Activated CD4-positive, alpha-beta memory T cell treated with anti-CD3 and anti-CD28 coated beads for 36 hours (primary cell): ENCODE results near the gene AKIP1. TPM values are rescaled to one million over a fixed set of nuclear protein-coding genes. Genes with fewer than 3 reads are reported as not detected.
"Not testable (repeated sequence)": the region's sequence is repeated elsewhere in the genome, so short reads cannot be mapped to it uniquely, and the experiment has no call there.

Experiments used
- CTCF ChIA-PET: fragments of 350-600 bp; sonication (Branson Sonifier 250); formaldehyde crosslinking; loops from one replicate; lab custom pipeline; 2021; ENCODE audit warnings: antibody characterized with exemption, inconsistent platforms; lab: Charles Lee
- POLR2A ChIA-PET: fragments of 350-600 bp; sonication (Branson Sonifier 250); formaldehyde crosslinking; loops from one replicate; lab custom pipeline; 2021; ENCODE audit warnings: antibody characterized with exemption; lab: Charles Lee
- DNase-seq: peaks from one replicate; pipeline ENCODE4 v3.0.0-alpha.2; 2020
- H3K27ac Mint-ChIP-seq: one replicate; pipeline ENCODE4 v1.8.0; 2021; ENCODE audit warnings: mixed read lengths
- H3K27me3 Mint-ChIP-seq: one replicate; pipeline ENCODE4 v1.8.0; 2021; ENCODE audit warnings: mixed read lengths
- H3K36me3 Mint-ChIP-seq: one replicate; pipeline ENCODE4 v1.8.0; 2021; ENCODE audit warnings: mixed read lengths
- H3K4me1 Mint-ChIP-seq: one replicate; pipeline ENCODE4 v1.8.0; 2021; ENCODE audit warnings: low read depth, mixed read lengths
- H3K4me3 Mint-ChIP-seq: one replicate; pipeline ENCODE4 v1.8.0; 2021; ENCODE audit warnings: mild to moderate bottlenecking, mixed read lengths
- H3K9me3 Mint-ChIP-seq: one replicate; pipeline ENCODE4 v1.8.0; 2021; ENCODE audit warnings: mixed read lengths
- intact Hi-C: fragments of 100-400 bp; cut with micrococcal nuclease; formaldehyde crosslinking; loops from one replicate; pipeline ENCODE4 v1.15.1; 2023
- total RNA-seq, 2 experiments: library from RNA; stranded (reverse); gene quantifications; one replicate each; pipeline ENCODE4 v1.2.3, GENCODE V29; 2021

AKIP1 gene
- total RNA-seq, 2 experiments from 2014 or later = 37.9 to 39.9 TPM

DNA sequence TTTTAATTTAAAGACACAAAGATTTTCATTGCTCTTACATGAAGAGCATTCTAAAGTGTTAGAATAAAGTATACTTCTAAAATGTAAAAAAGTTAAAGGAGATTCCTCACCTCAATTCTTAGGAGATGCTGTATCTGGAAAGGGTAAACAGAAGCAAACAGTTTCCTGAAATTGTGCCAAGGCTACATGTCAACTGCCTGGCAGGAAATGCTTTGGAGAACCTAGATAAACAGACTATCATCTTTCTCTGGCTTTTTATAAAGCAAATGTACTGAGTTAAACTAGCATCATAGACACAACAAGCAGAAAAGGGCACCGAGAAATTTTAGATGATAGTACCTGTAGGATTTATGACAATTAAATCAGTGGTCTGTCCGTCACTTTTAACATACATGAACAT is 24.7 kb upstream of the AKIP1 start:
- Mint-ChIP-seq H3K36me3 (no peaks in the 10 kb centered on the region), H3K4me1 (no peaks in the 10 kb centered on the region), H3K4me3 (no peak overlapping the region), H3K27ac (no peak overlapping the region), H3K27me3 (peaks cover 17% of the 10 kb centered on the region), H3K9me3 (peaks cover 11% of the 10 kb centered on the region)
- DNase-seq = no peak
- intact Hi-C loops = no loop called here
- ChIA-PET CTCF (no interaction called here), POLR2A (no interaction called here)

DNA sequence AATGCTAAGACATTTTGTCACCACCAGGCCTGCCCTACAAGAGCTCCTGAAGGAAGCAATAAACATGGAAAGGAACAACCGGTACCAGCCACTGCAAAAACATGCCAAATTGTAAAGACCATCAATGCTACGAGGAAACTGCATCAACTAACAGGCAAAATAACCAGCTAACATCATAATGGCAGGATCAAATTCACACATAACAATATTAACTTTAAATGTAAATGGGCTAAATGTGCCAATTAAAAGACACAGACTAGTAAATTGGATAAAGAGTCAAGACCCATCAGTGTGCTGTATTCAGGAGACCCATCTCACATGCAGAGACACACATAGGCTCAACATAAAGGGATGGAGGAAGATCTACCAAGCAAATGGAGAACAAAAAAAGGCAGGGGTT is 19.8 kb upstream of the AKIP1 start:
- POLR2A ChIA-PET, H3K4me3 Mint-ChIP-seq, H3K27ac Mint-ChIP-seq, DNase-seq, intact Hi-C loops, H3K36me3 Mint-ChIP-seq, CTCF ChIA-PET, H3K4me1 Mint-ChIP-seq: not testable (repeated sequence)
- H3K27me3 Mint-ChIP-seq = peaks cover 17% of the 10 kb centered on the region
- peaks cover 12% of the 10 kb centered on the region for H3K9me3 Mint-ChIP-seq

DNA sequence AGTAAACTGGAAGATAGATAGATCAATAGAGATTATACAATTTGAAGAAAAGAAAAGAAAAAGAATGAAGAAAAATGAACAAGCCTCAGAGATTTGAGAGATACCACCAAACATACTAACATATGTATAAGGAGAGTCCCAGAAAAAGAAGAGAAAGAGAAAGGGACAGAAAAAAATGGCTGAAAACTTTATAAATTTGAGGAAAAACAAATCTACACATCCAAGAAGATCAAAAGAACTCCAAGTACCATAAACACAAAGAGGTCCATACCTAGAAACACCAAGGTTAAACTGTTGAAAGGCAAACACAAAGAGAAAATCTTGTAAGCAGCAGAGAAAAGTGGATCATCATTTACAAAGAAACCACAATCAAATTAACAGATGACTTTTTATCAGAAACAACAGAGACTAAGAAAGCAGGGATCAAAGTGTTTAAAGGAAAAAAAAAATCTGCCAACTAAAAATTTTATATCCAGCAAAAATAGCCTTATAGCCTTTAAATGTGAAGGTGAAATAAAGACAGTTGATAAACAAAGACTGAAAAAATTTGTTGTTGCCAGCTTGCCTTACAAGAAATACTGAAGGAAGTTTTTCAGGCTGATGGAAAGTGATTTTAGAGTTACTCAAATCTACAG is 11.8 kb upstream of the AKIP1 start:
- ChIA-PET CTCF (no interaction called here), POLR2A (no interaction called here)
- Mint-ChIP-seq H3K4me3 (no peak overlapping the region), H3K4me1 (no peaks in the 10 kb centered on the region), H3K27me3 (peaks cover 3% of the 10 kb centered on the region), H3K27ac (no peak overlapping the region), H3K9me3 (peaks cover 28% of the 10 kb centered on the region), H3K36me3 (peaks cover 6% of the 10 kb centered on the region)
- DNase-seq = no peak
- intact Hi-C loops = no loop called here

DNA sequence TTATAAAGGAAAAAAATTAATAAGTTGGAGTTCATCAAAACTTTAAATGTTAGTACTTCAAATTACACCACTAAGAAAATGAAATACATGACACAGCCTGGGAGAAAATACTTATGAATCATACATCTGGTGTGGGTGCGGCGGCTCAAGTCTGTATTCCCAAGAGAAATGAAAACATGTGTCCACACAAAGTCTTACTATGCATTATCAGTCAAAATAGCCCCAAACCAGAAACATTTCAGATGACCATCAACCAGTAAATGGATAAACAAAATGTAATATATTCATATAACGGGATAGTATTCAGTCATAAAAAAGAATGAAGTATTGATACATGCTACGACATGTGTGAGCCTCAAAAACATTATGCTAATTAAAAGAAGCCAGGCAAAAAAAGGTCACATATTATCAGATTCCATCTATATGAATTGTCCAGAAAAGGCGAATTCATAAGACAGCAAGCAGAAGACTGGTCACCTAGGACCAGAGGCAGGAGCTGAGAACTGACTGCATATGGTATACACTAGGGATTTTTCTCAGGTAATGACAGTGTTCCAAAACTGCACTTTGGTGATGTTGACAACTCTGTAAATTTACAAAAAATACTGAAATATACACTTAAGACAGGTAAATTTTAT is 5.3 kb upstream of the AKIP1 start:
- CTCF ChIA-PET = no interaction called here
- Mint-ChIP-seq H3K27me3 (peaks cover 3% of the 10 kb centered on the region), H3K4me1 (peaks cover 29% of the 10 kb centered on the region), H3K27ac (no peak overlapping the region), H3K4me3 (no peak overlapping the region), H3K9me3 (peaks cover 7% of the 10 kb centered on the region), H3K36me3 (no peaks in the 10 kb centered on the region)
- no peak for DNase-seq
- intact Hi-C loops = no loop called here
- POLR2A ChIA-PET = interaction anchor here (0.6 kb wide), 1 partner anchor 251 kb away, joined by 4 read pairs; no protein-coding TSS in a partner anchor

DNA sequence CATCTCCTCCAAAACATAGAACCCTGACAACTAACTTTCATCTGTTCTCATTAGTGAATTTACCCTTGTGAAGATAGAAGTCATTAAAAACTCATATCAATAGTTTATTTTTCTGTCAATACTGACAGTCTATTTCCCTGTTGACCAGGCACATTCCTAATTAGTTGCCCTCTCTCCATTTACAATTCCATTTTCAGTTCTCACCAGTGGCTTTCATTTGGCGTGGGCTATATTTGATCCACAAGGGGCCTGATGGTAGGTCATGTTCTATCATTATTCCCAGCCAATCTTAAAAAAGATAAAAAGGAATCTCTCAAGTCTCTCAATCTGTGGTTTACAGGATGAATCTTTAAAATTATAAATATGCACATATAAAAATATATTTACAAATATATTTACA is 3.9 kb upstream of the AKIP1 start:
- H3K36me3 Mint-ChIP-seq = no peaks in the 10 kb centered on the region
- peaks cover 29% of the 10 kb centered on the region for H3K4me1 Mint-ChIP-seq
- CTCF ChIA-PET = no interaction called here
- DNase-seq = no peak
- no peaks in the 10 kb centered on the region for H3K27me3 Mint-ChIP-seq
- intact Hi-C loops = no loop called here
- no peak overlapping the region for H3K4me3 Mint-ChIP-seq
- POLR2A ChIA-PET = no interaction called here
- H3K9me3 Mint-ChIP-seq = peaks cover 2% of the 10 kb centered on the region
- H3K27ac Mint-ChIP-seq = no peak overlapping the region

DNA sequence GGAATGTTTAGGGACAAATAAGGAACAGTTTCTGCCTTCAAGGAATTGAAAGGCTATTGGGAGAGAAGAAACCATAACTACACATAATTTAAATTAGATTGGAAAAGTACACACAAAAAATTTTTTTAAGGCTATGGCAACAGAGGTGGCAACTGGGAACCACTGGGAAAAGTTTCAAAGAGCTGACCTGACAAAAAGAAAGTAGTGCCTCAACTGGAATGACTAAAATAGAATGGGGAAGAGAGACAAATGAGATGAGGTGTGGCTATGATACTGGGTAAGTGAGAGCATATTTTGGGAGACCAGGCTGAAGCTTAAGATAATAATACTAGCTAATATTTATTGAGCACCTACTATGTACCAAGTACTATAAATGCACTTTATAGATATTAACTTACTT is 2.9 kb upstream of the AKIP1 start:
- H3K9me3 Mint-ChIP-seq = no peaks in the 10 kb centered on the region
- H3K27me3 Mint-ChIP-seq = no peaks in the 10 kb centered on the region
- intact Hi-C loops = no loop called here
- CTCF ChIA-PET = interaction anchor here (0.7 to 1.0 kb wide), 2 partner anchors 41 to 94 kb away, joined by 4 read pairs; no protein-coding TSS in a partner anchor
- peaks cover 33% of the 10 kb centered on the region for H3K4me1 Mint-ChIP-seq
- DNase-seq = no peak
- H3K27ac Mint-ChIP-seq = no peak overlapping the region
- no peaks in the 10 kb centered on the region for H3K36me3 Mint-ChIP-seq
- POLR2A ChIA-PET = no interaction called here
- H3K4me3 Mint-ChIP-seq = no peak overlapping the region

DNA sequence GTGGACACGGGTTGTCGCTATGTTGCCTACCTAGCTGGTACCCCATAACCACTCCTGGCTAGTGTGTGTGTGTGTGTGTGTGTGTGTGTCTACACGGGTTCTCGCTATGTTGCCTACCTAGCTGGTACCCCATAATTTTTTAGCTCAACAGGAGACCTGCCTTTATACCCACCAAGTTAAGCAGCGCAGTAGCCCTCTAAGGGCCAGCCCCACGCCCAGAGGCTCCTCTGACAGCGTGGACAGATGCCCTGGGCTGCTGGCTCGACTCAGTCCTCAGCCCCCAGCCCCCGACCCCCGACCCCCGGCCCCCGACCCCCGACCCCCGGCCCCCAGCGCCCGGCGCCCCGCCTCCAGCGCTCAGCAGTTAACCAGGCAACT is 351 bp upstream of the AKIP1 start:
- Mint-ChIP-seq H3K4me1 (peaks cover 46% of the 10 kb centered on the region), H3K4me3 (peak overlapping the region; percentile 94), H3K36me3 (peaks cover 6% of the 10 kb centered on the region), H3K9me3 (no peaks in the 10 kb centered on the region), H3K27ac (peak overlapping the region; percentile 18), H3K27me3 (no peaks in the 10 kb centered on the region)
- intact Hi-C loops = loop anchor here (1.0 to 5.0 kb wide), 8 partner anchors 54 to 656 kb away; partner anchors contain the start of gene TMEM9B
- ChIA-PET CTCF (interaction anchor here (1.0 to 5.1 kb wide), 2 partner anchors 49 kb away, joined by 3 to 62 read pairs; no protein-coding TSS in a partner anchor), POLR2A (interaction anchor here (0.6 to 3.3 kb wide), 2 partner anchors 43 to 54 kb away, joined by 3 to 9 read pairs; partner anchors contain the start of gene TMEM9B)
- DNase-seq = no peak

DNA sequence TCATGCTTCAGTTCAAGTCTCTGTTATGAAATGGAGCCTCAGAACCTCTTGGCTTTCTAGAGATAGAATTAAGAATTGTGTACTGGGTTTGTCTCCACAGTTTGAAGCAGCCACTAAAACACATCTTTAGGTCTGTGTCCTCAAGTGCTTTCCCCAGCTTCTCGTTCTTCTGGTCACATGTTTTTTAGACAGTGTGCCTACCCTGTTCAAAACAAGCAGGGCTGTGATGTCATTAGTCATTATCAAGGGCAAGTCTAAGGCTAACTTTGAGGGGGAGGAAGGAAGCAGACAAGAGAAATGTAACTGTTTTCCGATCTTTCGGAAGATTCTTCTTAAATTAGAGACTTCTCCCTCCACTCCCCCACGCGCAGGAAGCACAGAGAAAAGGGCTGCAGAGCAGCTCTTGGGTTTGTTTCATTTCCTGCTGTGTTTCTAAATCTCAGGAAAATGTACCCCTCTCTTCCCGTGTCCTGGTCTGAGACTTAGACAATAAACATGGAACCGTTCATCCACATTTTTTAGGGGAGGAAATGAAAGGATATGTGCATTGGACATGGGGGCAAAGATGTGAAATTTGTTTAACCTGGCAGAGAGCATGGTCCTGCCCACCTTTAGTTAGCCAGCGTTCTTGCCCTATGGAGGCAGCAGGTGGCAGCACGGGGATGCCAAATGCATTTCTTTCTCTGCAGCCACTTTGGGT is 3.1 kb downstream of the AKIP1 start:
- H3K36me3 Mint-ChIP-seq = peaks cover 27% of the 10 kb centered on the region
- H3K27ac Mint-ChIP-seq = peak overlapping the region; percentile 77
- ChIA-PET CTCF (interaction anchor here (0.7 to 5.1 kb wide), 12 partner anchors 10 to 231 kb away, joined by 3 to 62 read pairs (median 6); partner anchors contain the start of genes RPL27A and TRIM66), POLR2A (interaction anchor here (2.0 kb wide), 1 partner anchor 50 kb away, joined by 9 read pairs; the partner anchor contains the start of gene TMEM9B)
- H3K9me3 Mint-ChIP-seq = no peaks in the 10 kb centered on the region
- peak overlapping the region; percentile 64 for H3K4me3 Mint-ChIP-seq
- peaks cover 28% of the 10 kb centered on the region for H3K4me1 Mint-ChIP-seq
- intact Hi-C loops = loop anchor here (1.0 to 5.0 kb wide), 7 partner anchors 45 to 593 kb away; no protein-coding TSS in a partner anchor
- DNase-seq = peak; percentile 53
- no peaks in the 10 kb centered on the region for H3K27me3 Mint-ChIP-seq

DNA sequence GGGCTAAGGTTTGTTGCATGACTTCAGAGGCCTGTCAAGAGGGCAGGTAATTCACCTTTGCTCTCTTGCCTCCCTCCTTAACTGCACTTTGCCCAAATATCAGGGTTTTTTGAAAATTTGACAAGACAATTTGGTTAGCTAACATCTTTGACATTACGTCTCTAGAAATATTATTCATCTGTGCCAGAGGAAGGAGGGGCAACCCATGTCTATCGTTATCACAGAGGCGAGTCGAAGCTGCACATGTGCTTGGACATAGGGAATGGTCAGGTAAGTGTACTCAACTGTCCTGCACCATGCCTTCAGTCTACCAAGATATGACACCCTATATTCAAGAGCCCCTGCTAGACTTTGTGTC is 3.7 kb downstream of the AKIP1 start:
- Mint-ChIP-seq H3K4me3 (no peak overlapping the region), H3K27me3 (no peaks in the 10 kb centered on the region), H3K9me3 (no peaks in the 10 kb centered on the region), H3K27ac (peak overlapping the region; percentile 77), H3K36me3 (peaks cover 30% of the 10 kb centered on the region), H3K4me1 (peaks cover 27% of the 10 kb centered on the region)
- CTCF ChIA-PET = interaction anchor here (1.0 to 5.1 kb wide), 13 partner anchors 10 to 232 kb away, joined by 3 to 62 read pairs (median 6); partner anchors contain the start of genes RPL27A and TRIM66
- DNase-seq = no peak
- intact Hi-C loops = loop anchor here (1.0 to 5.0 kb wide), 7 partner anchors 45 to 593 kb away; no protein-coding TSS in a partner anchor
- POLR2A ChIA-PET = interaction anchor here (2.0 kb wide), 1 partner anchor 50 kb away, joined by 9 read pairs; the partner anchor contains the start of gene TMEM9B

DNA sequence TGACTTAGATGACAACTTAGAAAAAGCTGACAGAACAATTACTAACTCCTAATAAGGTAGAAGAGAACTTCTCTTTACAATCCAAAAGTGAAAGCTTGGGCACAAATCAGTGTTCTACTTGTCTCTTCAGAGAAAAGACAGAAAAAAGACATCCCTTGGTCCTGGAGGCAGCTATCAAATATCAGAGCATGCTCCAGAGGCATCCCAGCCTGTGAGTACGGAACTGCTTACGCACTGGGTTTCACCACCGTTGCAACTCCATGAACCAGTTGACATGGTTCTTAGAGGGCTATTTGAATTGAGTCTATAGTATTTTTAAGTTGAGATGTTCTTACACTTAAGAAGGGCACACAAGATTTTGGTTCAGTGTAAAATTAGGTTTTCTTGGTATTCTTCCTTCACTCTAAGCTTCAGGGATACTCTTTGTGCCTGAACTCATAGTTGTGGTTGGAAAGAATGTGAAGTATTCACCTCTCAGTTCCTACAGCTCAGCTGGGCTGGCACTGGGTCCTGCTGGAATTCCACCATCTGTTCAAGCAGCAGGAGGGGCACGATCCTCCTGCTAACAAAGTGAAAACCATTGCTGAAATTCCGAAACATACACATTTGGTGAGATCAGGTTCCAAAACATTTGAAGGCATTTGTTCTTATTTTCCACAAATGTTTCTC is 6.3 kb downstream of the AKIP1 start:
- Mint-ChIP-seq H3K36me3 (peaks cover 32% of the 10 kb centered on the region), H3K27me3 (no peaks in the 10 kb centered on the region), H3K4me3 (no peak overlapping the region), H3K4me1 (peaks cover 19% of the 10 kb centered on the region), H3K27ac (no peak overlapping the region), H3K9me3 (no peaks in the 10 kb centered on the region)
- CTCF ChIA-PET = no interaction called here
- intact Hi-C loops = no loop called here
- POLR2A ChIA-PET = no interaction called here
- DNase-seq = no peak

DNA sequence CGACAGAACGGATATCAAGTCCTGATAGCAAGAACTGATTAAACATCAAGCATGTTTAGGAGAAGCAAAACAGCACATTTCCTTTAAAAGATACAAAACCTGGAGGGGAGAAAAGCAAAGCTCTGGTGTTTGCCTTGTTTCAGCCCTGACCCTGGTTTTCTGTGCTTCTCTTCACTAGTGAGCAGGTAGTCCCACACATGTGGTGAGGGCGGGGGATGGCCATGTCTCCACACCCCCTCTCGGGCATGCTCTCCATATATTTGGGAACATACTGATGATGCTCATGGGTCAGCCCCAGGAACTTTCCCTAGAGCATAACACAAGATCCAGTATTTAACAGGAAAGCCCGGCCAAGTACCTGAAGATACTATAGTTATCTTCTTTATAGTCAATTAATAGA is 11.7 kb downstream of the AKIP1 start:
- DNase-seq = no peak
- no peaks in the 10 kb centered on the region for H3K9me3 Mint-ChIP-seq
- intact Hi-C loops = no loop called here
- CTCF ChIA-PET = no interaction called here
- peaks cover 21% of the 10 kb centered on the region for H3K36me3 Mint-ChIP-seq
- no peak overlapping the region for H3K4me3 Mint-ChIP-seq
- POLR2A ChIA-PET = no interaction called here
- no peaks in the 10 kb centered on the region for H3K27me3 Mint-ChIP-seq
- H3K27ac Mint-ChIP-seq = no peak overlapping the region
- H3K4me1 Mint-ChIP-seq = no peaks in the 10 kb centered on the region
